GM12892 (cell line): ENCODE results near the gene INSR.

ENCODE experiments used
- POLR2A ChIP-seq: IDR thresholded peaks from 2 replicates; pipeline ENCODE4 v1.6.1; 2011; ENCODE audit warnings: low read depth, low read length, control low read depth
- POLR2AphosphoS5 ChIP-seq: IDR thresholded peaks from 2 replicates; pipeline ENCODE4 v1.6.1; 2011; ENCODE audit warnings: low read depth, low read length, control low read depth
- TAF1 ChIP-seq: IDR thresholded peaks from 2 replicates; pipeline ENCODE4 v1.6.1; 2011; ENCODE audit warnings: low read depth, mild to moderate bottlenecking, control low read depth, low read length, borderline replicate concordance

GRCh38 chr19:7226739-7227138 lies 67.5 kb downstream of the INSR start:
- TF ChIP-seq TAF1 (no peak), POLR2AphosphoS5 (no peak), POLR2A (no peak)
